Esophagus muscularis mucosa (tissue), 4 donors: Measurements from ENCODE around the gene NAPB.
A peak's percentile ranks its signal among the peaks of the same experiment; 100 is the strongest.

ENCODE experiments used
- EP300 ChIP-seq: sonication (generic); formaldehyde crosslinking; IDR thresholded peaks from one replicate; pipeline ENCODE4 v1.6.1; 2017; ENCODE audit warnings: antibody characterized with exemption
- POLR2A ChIP-seq: fragments of 450-650 bp; IDR thresholded peaks from one replicate; pipeline ENCODE4 v1.6.1; 2017; ENCODE audit warnings: antibody characterized with exemption, moderate library complexity, mild to moderate bottlenecking, low read depth
- POLR2AphosphoS5 ChIP-seq, 2 donors: sonication (generic); formaldehyde crosslinking; IDR thresholded peaks; one replicate each; pipeline ENCODE4 v1.6.1; 2017; ENCODE audit warnings: antibody characterized with exemption in 2 of 2
- TF ChIP-seq, protein P1 (sequence below), 3 experiments: fragments of 200-600 bp in 2 of 3; fragments of 450-650 bp in 1 of 3; sonication (generic) in 2 of 3; IDR thresholded peaks; one replicate each; pipeline ENCODE4 v1.5.1; 2017 to 2019; ENCODE audit warnings: antibody characterized with exemption in 3 of 3, mild to moderate bottlenecking in 2 of 3, moderate library complexity in 1 of 3

GRCh38 chr20:23363257-23363649, 58.0 kb downstream of the NAPB start:
- TF ChIP-seq, protein P1, sequence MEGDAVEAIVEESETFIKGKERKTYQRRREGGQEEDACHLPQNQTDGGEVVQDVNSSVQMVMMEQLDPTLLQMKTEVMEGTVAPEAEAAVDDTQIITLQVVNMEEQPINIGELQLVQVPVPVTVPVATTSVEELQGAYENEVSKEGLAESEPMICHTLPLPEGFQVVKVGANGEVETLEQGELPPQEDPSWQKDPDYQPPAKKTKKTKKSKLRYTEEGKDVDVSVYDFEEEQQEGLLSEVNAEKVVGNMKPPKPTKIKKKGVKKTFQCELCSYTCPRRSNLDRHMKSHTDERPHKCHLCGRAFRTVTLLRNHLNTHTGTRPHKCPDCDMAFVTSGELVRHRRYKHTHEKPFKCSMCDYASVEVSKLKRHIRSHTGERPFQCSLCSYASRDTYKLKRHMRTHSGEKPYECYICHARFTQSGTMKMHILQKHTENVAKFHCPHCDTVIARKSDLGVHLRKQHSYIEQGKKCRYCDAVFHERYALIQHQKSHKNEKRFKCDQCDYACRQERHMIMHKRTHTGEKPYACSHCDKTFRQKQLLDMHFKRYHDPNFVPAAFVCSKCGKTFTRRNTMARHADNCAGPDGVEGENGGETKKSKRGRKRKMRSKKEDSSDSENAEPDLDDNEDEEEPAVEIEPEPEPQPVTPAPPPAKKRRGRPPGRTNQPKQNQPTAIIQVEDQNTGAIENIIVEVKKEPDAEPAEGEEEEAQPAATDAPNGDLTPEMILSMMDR (IDR thresholded peaks at IDR 0.05), result peak in 1 of 3 experiments; percentile 1
- TF ChIP-seq EP300, result no peak
- TF ChIP-seq POLR2A, result no peak
- TF ChIP-seq POLR2AphosphoS5 (IDR thresholded peaks at IDR 0.05), result no peak
